Subcutaneous adipose tissue (tissue), 4 donors: ENCODE results near the gene PNPLA8. TPM values are rescaled to one million over a fixed set of nuclear protein-coding genes. Genes with fewer than 3 reads are reported as not detected.

ENCODE experiments used
- CTCF ChIP-seq: fragments of 450-650 bp; IDR thresholded peaks from one replicate; pipeline ENCODE4 v1.5.1; 2016; ENCODE audit warnings: low read depth, mild to moderate bottlenecking, control low read depth, antibody characterized with exemption, moderate library complexity
- total RNA-seq, 4 donors: library from RNA; depleted of rRNA; stranded (reverse); fragments of >200 nt; gene quantifications; one replicate each; pipeline ENCODE4 v1.1.0, GENCODE V29; 2016

PNPLA8 gene
- total RNA-seq, 4 donors from 2014 or later = 43.2 to 83.6 (median 51.7) TPM

DNA sequence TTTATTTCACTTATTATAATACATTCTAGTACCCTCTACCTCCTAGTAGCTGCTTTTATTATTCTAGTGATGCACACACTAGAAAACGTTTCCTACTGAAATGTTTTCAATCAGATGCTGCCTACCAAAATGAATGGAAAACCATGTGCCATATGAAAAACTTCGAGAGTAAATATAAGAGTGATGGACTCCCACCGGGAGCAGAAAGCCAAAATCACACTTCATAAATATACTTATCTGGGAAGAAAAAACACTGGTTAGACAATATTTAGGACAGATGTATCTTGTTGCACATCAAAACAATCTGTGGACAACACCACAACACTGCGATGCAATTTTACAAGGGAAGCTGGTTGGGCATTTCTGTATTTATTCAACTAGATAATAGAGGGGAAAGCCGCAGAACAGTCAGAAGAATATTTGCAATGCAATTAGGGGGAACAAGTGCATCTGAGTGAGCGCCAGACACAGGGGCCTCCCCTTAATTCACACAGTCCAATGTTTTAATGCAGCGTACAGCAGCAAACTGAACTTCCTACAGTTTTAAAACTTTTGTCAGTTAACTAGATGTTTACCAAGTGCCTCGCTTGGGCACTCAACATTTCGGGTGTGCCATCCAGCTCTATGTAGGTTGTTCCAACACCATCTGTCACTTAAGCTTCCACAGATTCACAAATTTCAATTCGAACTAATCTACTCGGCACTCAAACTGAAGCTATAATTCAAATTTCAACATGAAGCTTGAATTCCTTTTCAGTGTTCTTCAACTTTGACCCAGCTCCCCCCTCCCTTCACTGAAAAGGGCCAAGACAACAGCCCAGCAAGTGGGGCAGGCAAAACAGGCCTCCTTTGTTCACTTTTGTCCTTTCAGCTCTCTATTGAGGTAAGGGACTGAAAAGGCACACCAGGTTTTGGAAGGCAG lies 77.1 kb downstream of the PNPLA8 start:
- no peak for TF ChIP-seq CTCF

GRCh38 chr7:108442039-108442568 lies 83.8 kb downstream of the PNPLA8 start:
- no peak for TF ChIP-seq CTCF

DNA sequence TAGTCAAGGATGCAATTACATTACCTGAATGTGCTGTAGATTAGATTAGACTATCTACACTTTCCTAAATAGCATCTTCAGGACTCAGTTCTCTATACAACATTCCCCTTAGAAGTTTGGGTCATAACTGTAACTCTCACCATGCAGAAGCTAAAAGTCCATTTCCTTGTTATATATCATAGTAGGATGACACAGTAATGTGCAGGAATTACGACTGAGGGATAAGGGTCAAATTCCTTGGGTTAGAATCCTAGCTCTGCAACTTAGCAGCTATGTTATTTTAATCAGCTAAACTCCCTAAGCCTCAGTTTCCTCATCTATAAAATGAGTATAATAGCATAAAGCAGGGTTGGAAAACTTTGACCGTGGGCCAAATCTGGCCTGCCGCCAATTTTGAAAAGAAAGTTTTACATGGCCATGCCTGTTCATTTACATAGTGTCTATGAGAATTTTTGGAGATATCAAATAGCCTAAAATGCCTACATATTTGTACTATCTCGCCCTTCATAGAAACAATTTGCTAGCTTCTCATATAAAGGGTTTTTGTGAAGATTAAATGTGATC lies 84.5 kb downstream of the PNPLA8 start:
- TF ChIP-seq CTCF = no peak

DNA sequence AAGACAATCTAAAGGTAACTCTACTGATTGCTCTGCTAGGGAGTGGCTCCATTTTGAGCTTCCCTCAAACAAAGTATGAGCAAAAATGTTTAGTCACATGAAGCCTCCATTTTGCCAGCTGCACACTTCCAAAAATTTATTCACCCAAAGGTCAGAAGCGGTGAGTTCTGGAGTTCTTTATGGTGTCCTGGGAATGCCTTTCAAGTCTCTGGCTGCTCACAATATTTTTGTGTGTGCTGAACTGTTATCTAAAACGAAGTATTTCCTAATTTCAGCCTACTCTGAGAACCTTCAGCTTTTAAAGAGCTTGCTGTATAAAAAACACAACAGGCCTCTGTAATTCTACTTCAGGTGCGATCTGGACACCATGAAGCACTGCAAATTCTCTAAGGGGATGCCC lies 85.3 kb downstream of the PNPLA8 start:
- no peak for TF ChIP-seq CTCF

- no peak for TF ChIP-seq CTCF
Observed at GRCh38 chr7:108436906-108437305, 89.0 kb downstream of the PNPLA8 start.

- TF ChIP-seq CTCF = no peak
Observed at GRCh38 chr7:108434010-108434409, 91.9 kb downstream of the PNPLA8 start.

- no peak for TF ChIP-seq CTCF
Observed at GRCh38 chr7:108431099-108431498, 94.8 kb downstream of the PNPLA8 start.
